GM19351 (cell line): ENCODE results near the gene SIPA1L3.
"Not testable (repeated sequence)": the region's sequence is repeated elsewhere in the genome, so short reads cannot be mapped to it uniquely, and the experiment has no call there.

Source experiments
- ATAC-seq: cut with Tn5 transposase; IDR thresholded peaks from one replicate; pipeline ENCODE4 v1.9.1; 2021; ENCODE audit warnings: mild to moderate bottlenecking, moderate library complexity; ENCODE audit not compliant: unreplicated experiment

Gene SIPA1L3

DNA sequence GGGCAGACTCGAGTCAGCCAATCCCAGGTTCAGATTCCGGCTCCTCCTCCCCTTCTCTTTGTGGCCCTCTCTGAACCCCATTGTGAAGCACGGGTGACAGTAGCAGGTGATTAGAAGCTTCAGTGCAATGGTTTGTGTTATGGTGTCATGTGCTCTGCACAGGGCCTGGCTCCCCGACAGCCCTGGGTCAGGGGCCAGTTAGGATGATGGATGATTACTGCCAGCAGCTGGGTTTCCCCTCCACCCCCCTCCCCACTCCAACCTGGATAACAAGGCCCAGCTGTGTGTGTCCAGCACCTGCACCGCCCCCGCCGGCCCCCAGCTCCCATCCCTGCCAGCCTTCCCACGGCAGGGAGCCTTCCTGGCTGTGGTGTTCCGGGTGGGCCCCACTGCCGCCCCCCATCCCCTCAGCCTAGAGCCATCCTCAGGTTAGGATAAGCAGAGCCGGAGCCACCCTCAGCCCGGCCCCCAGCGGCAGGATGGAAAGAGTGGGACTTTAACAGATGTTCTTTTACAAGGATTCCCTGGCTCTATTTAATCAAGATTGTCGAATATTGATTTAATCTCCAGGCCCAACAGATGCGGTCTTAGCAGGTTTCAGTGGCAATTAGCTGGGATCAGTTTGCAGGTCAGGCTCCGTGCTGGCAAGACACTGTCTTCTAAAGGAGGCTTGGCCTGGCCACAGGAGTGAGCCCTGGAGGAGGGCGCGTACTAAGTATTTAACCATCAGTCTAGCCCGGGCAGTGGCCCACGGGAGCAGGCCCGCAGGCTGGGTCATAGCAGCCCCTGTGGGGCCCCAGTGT, 156.2 kb downstream of the SIPA1L3 start:
- ATAC-seq: no peak

DNA sequence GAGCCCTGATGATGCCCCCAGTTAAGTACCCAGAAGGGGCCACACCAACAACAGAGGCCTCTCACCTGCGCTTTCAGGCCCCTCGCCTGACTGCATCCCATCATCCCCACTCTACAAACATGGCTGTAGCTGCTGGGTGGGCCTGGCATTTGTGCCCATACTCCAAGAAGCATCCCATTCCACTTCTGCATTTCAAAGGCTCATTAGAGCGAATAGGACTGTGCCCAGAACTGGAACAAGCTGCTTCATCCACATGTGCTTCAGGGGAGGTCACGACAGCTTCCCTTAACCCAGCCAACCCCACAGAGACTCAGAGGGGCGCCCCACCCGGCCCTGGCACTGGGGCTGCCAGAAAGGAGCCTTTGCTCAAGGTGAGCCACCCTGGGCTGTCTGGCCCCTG, 156.9 kb downstream of the SIPA1L3 start:
- no peak for ATAC-seq

GRCh38 chr19:38064661-38065425, 157.8 kb downstream of the SIPA1L3 start:
- ATAC-seq: no peak

DNA sequence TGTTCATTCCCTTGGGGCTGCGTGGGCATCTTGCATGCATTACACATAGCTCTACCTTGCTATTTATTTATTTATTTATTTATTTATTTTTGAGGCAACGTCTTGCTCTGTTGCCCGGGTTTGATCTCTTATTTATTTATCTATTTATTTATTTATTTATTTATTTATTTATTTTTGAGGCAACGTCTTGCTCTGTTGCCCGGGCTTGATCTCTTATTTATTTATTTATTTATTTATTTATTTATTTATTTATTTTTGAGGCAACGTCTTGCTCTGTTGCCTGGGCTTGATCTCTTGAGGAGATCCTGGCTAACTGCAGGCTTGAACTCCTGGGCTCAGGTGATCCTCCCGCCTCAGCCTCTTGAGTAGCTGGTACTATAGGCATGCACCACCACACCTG, 158.8 kb downstream of the SIPA1L3 start:
- not testable (repeated sequence) for ATAC-seq

- ATAC-seq: no peak
These were observed 161.8 kb downstream of the SIPA1L3 start for GRCh38 chr19:38068826-38069225.

GRCh38 chr19:38070573-38070972, 163.6 kb downstream of the SIPA1L3 start:
- no peak for ATAC-seq

- not testable (repeated sequence) for ATAC-seq
These were observed 164.0 kb downstream of the SIPA1L3 start for GRCh38 chr19:38071054-38071453.

DNA sequence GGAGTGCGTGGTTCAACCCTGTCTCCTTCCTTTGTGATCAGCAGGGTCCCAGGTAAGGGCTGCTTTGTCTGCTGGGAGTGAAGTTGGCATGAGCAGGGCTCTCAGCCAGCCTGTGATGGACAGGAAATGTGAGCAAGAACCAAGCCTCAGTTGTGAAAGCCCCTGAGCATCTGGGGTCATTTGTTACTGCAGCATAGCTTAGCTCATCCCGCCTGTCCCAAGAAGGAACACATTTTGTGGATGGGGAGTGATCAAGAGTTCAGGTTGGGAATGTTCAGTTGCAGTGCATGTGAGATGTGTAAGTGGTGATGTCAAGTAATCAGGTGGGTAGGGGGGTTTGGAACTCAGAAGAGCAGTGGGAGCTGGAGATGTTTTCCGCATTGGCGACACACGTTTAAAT, 164.6 kb downstream of the SIPA1L3 start:
- no peak for ATAC-seq

- no peak for ATAC-seq
These were observed 166.1 kb downstream of the SIPA1L3 start for GRCh38 chr19:38072776-38073750.

GRCh38 chr19:38073841-38074685, 167.1 kb downstream of the SIPA1L3 start:
- ATAC-seq: no peak

GRCh38 chr19:38076337-38076736, 169.3 kb downstream of the SIPA1L3 start:
- no peak for ATAC-seq

GRCh38 chr19:38078302-38078930, 171.4 kb downstream of the SIPA1L3 start:
- ATAC-seq: no peak

DNA sequence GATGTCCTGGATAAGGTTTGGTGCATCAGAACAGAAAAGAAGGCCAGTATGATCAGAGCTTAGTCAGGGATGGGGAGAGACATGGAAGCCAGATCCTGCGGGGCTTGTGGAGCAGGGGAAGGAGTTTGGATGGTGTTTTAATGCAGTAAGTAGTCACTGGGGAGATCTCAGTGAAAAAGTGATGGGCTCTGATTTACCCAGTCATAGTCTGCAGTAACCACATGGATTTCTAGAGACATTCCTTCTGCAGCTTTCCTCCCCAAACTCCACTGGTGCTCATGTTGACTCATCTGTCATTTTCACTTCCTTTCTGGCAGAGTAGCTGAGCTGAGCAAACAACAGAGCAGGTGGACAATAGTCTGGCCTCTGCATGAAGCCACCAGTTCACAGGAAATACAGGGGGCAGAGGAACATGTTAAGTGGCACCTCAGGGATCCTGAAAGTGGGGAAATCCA, 172.9 kb downstream of the SIPA1L3 start:
- peak; percentile 65 for ATAC-seq

DNA sequence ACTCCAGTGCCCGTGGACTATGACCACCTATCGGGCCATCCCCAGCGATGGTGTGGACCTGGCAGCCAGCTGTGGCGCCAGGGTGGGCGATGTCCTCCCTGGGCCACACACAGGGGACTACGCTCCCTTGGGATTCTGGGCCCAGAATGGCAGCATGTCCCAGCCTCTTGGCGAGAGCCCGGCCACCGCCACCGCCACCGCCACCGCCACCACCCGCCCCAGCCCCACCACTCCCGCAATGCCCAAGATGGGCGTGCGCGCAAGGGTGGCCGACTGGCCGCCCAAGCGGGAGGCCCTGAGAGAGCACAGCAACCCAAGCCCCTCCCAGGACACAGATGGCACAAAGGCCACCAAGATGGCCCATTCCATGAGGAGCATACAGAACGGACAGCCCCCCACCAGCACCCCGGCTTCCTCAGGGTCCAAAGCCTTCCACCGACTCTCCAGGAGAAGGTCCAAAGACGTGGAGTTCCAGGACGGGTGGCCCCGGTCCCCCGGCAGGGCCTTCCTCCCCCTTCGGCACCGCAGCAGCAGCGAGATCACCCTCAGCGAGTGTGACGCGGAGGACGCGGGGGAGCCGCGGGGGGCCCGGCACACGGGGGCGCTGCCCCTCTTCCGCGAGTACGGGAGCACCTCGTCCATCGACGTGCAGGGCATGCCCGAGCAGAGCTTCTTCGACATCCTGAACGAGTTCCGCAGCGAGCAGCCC, 174.7 kb downstream of the SIPA1L3 start:
- ATAC-seq: no peak

GRCh38 chr19:38082256-38083118, 175.5 kb downstream of the SIPA1L3 start:
- no peak for ATAC-seq

DNA sequence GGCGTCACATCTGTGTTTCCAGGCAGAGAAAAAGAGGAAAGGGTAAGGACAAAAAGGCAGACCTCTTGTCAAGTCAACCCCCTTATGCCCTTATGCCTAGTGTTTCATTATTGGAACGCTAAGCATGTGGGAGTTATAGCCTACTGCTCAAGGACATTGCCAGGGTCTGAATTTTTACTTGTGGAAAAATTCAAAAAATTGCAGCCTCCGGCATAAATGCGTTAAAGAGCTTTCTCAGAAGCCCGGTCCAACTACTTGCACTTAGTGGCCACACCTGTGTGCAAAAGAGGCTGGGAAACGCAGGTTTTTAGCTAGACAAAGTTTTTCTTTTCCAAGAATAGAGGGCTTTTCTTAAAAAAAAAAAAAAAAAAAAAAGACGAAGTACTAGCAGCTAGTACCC, 177.2 kb downstream of the SIPA1L3 start:
- ATAC-seq: no peak

- no peak for ATAC-seq
These were observed 182.4 kb downstream of the SIPA1L3 start for GRCh38 chr19:38089440-38089839.

DNA sequence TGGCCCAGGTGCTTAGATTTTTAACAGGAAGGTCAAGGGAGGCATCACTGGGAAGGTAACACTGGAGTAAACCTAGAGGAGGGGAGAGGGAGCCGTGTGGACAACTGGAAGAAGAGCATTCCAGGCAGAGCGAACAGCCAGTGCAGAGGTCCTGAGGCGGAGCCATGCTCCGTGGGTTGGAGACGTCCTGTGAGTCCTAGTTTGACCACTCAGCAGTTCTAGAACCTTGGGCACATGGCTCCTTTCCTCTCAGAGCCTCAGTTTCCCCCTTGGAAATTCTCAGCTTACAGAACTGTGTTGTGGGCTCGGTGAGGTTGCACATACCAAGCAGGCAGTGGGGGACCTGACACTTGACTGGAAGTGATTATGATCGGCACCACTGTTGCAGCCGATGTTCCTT, 186.1 kb downstream of the SIPA1L3 start:
- no peak for ATAC-seq
